ENCODE data around the gene GALNT7. TPM values are rescaled to one million over a fixed set of nuclear protein-coding genes. Genes with fewer than 3 reads are reported as not detected.

The GALNT7 gene
- total and polyA plus RNA-seq, 4 donors: 9.3 to 32.7 (median 14.3) TPM

DNA sequence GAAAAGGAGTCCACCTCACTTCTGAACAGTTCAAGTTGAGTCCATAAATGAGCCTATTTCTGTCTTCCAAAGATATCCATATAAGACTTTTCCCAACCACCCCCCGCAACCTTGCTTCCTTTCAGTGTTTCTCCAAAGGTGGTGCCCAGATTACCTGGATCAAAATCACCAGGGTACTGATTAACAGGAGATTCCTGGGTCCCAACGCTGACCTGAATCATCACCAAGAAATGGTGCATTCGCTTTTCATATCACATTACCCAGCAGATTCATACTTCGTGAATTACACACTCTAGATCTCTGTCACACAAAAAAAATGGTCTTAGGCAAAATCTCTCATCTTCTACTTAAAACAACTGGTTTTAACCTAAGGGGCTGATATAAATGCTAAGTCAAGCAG lies 2.1 kb upstream of the GALNT7 start:
- Histone ChIP-seq H3K27ac (ENCODE audit: low read depth in 1 of 2, low read length in 1 of 2) (no peak overlapping the region), H3K27me3 (ENCODE audit: control insufficient read depth in 3 of 3, insufficient read depth in 3 of 3, low read length in 2 of 3) (no peaks in the 10 kb centered on the region), H3K4me3 (no peak overlapping the region), H3K9me3 (ENCODE audit: control insufficient read depth in 4 of 4, insufficient read depth in 3 of 4, low read length in 3 of 4) (no peaks in the 10 kb centered on the region), H3K36me3 (ENCODE audit: control insufficient read depth in 4 of 4, insufficient read depth in 4 of 4, low read length in 4 of 4) (no peaks in the 10 kb centered on the region), H3K9ac (ENCODE audit: insufficient read depth in 1 of 2, low read length in 2 of 2) (no peak overlapping the region), H3K4me1 (ENCODE audit: control insufficient read depth in 5 of 5, insufficient read depth in 5 of 5, low read length in 5 of 5) (peaks cover 0 to 16% (median 3%) of the 10 kb centered on the region in 5 donors)
- 95 to 98% methylated on average over 4 of the region's 4 CpGs for WGBS, 2 donors
- DNase-seq: no peak
- ATAC-seq (ENCODE audit: insufficient read depth, low FRiP score): no peak
- TF ChIP-seq, protein P1, sequence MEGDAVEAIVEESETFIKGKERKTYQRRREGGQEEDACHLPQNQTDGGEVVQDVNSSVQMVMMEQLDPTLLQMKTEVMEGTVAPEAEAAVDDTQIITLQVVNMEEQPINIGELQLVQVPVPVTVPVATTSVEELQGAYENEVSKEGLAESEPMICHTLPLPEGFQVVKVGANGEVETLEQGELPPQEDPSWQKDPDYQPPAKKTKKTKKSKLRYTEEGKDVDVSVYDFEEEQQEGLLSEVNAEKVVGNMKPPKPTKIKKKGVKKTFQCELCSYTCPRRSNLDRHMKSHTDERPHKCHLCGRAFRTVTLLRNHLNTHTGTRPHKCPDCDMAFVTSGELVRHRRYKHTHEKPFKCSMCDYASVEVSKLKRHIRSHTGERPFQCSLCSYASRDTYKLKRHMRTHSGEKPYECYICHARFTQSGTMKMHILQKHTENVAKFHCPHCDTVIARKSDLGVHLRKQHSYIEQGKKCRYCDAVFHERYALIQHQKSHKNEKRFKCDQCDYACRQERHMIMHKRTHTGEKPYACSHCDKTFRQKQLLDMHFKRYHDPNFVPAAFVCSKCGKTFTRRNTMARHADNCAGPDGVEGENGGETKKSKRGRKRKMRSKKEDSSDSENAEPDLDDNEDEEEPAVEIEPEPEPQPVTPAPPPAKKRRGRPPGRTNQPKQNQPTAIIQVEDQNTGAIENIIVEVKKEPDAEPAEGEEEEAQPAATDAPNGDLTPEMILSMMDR (IDR thresholded peaks at IDR 0.05; ENCODE audit: control extremely low read depth, extremely low read depth): no peak

- Histone ChIP-seq H3K9ac (ENCODE audit: insufficient read depth in 1 of 2, low read length in 2 of 2) (peak overlapping the region in 1 of 2 donors; percentile 74), H3K36me3 (ENCODE audit: control insufficient read depth in 4 of 4, insufficient read depth in 4 of 4, low read length in 4 of 4) (no peaks in the 10 kb centered on the region), H3K27ac (ENCODE audit: low read depth in 1 of 2, low read length in 1 of 2) (peak overlapping the region in 1 of 2 donors; percentile 88), H3K4me3 (peak overlapping the region; percentile 82), H3K9me3 (ENCODE audit: control insufficient read depth in 4 of 4, insufficient read depth in 3 of 4, low read length in 3 of 4) (no peaks in the 10 kb centered on the region), H3K4me1 (ENCODE audit: control insufficient read depth in 5 of 5, insufficient read depth in 5 of 5, low read length in 5 of 5) (peaks cover 0 to 16% (median 3%) of the 10 kb centered on the region in 5 donors), H3K27me3 (ENCODE audit: control insufficient read depth in 3 of 3, insufficient read depth in 3 of 3, low read length in 2 of 3) (no peaks in the 10 kb centered on the region)
- ATAC-seq (ENCODE audit: insufficient read depth, low FRiP score): no peak
- TF ChIP-seq, protein P1 (IDR thresholded peaks at IDR 0.05; ENCODE audit: control extremely low read depth, extremely low read depth): no peak
- 3 to 4% methylated on average over 19 of the region's 19 CpGs for WGBS, 2 donors
- peak; percentile 40 to 63 (median 61) for DNase-seq
These were observed 734 bp upstream of the GALNT7 start for GRCh38 chr4:173167758-173168395.

- no peaks in the 10 kb centered on the region for H3K36me3 ChIP-seq (ENCODE audit: control insufficient read depth in 4 of 4, insufficient read depth in 4 of 4, low read length in 4 of 4)
- H3K27ac ChIP-seq (ENCODE audit: low read depth in 1 of 2, low read length in 1 of 2): peak overlapping the region; percentile 47 to 95
- no peak for DNase-seq
- TF ChIP-seq, protein P1 (IDR thresholded peaks at IDR 0.05; ENCODE audit: control extremely low read depth, extremely low read depth): no peak
- H3K4me1 ChIP-seq (ENCODE audit: control insufficient read depth in 5 of 5, insufficient read depth in 5 of 5, low read length in 5 of 5): peaks cover 0 to 16% (median 3%) of the 10 kb centered on the region in 5 donors
- no peaks in the 10 kb centered on the region for H3K9me3 ChIP-seq (ENCODE audit: control insufficient read depth in 4 of 4, insufficient read depth in 3 of 4, low read length in 3 of 4)
- ATAC-seq (ENCODE audit: insufficient read depth, low FRiP score): no peak
- peak overlapping the region in 1 of 2 donors; percentile 33 for H3K9ac ChIP-seq (ENCODE audit: insufficient read depth in 1 of 2, low read length in 2 of 2)
- 0 to 1% methylated on average over 17 to 41 of the region's 41 CpGs for WGBS, 2 donors
- H3K27me3 ChIP-seq (ENCODE audit: control insufficient read depth in 3 of 3, insufficient read depth in 3 of 3, low read length in 2 of 3): no peaks in the 10 kb centered on the region
- peak overlapping the region; percentile 82 for H3K4me3 ChIP-seq
These were observed 492 bp downstream of the GALNT7 start for GRCh38 chr4:173169178-173169427.
